H54 (cell line): ENCODE results near the gene ARMC7.

Experiments
- DNase-seq: peaks from one replicate; pipeline ENCODE4 v3.0.0; 2011; ENCODE audit warnings: low spot score, mixed read lengths; ENCODE audit not compliant: insufficient read length
- FAIRE-seq: peaks from 3 replicates; lab custom pipeline; 2011; peaks lifted over from hg19 to GRCh38; lab: Jason Lieb, UNC
- POLR2A ChIP-seq: IDR thresholded peaks from 2 replicates; pipeline ENCODE4 v1.6.1; 2011; ENCODE audit warnings: low read depth, mild to moderate bottlenecking, low read length

ARMC7 gene

DNA sequence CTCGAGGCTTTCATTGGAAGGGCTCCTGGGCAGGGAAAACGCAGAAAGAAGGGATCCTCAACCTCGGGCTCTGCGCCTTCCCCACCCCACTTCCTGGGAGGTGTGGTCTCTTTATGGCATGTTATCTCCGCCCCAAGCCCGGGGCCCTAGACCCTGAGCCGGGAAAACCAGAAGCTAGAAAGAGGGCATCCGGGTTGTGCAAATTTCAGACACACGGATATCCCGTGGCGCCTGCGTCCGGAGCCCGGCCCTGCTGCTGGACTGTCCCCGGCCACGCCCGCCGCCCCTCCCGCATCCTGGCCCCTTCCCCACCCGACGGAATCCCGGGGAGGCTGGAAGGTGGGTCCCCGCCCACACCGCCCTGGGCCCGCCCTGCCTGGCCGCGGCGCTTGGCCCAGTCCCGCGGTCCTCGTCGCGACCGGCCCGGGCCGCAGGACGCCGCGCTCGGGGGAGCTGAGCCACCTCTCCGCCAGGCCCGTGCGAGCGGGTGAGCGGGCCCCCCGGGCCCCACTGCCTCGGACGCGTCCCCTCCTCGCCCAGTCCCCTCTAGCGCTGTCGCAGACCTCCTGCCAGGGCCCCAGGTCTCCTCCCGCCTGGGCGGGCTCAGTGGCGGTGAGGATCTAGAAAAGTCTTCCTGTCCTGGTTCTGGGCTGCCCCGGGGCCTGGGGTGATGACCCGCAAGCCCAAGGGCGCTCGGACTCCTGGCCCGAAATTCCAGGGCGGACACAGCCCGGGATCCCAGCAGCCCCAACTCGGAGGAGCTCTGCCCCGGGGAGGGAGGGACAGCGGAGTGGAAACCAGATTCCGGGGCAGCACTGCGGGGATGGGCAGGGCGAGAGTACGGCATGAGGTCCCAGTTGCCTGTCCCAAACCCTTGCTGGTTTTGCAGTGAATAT lies 22.0 kb upstream of the ARMC7 start, which contains the start of gene SLC16A5:
Gene SLC16A5 (plus strand): TSS at position 397 of the 896 bp plus-strand sequence. CDS start 5,683 bp downstream, outside the sequence.
- FAIRE-seq (no peak), DNase-seq (no peak)
- TF ChIP-seq POLR2A: no peak

DNA sequence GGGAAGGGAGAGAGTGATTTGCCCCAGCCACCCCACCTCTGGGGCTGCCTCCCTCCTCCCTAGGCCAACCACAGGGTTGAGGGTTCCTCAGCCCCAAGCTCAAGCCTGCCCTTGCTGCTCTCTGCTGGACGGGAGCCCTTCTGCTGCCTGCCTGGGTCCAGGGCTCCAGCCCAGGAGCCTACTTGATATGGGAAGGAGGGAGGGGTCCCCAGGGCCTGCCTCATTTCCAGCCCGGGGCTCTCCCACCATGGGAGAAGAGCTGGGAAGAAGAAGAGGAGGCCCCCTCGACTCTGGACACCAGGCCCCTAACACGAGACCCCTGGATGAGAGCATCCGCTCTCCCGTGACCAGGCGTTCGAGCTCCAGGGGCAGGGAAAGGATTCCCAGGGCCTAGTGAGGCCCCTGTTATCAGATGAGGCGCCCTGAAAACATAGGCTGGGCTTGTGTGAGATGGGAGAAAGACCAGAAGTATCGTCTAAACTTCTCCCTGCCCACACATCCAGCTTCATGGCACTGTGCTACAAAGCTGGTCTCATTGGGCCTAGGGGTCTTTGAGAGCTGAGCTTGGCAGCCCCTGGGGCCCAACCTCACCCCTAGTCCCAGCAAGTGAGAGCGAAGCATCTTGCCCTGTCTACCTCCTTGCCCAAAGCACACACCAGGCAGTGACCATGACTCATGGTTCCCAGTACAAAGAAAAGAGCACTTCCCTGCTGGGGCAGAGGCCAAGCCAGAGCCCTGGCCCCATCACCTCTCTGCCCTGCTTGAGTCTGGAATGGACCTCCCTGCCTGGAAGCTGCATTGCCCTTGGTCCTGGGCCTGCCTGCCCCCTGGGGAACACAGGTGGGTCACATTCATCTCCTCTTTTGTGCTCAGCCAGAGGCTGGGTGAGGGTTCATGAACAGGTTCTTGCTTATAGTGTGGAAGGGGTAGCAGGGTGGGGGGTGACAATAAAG lies 21.0 kb upstream of the ARMC7 start:
- FAIRE-seq (peak; percentile 6), DNase-seq (peak; percentile 97)
- no peak for TF ChIP-seq POLR2A

DNA sequence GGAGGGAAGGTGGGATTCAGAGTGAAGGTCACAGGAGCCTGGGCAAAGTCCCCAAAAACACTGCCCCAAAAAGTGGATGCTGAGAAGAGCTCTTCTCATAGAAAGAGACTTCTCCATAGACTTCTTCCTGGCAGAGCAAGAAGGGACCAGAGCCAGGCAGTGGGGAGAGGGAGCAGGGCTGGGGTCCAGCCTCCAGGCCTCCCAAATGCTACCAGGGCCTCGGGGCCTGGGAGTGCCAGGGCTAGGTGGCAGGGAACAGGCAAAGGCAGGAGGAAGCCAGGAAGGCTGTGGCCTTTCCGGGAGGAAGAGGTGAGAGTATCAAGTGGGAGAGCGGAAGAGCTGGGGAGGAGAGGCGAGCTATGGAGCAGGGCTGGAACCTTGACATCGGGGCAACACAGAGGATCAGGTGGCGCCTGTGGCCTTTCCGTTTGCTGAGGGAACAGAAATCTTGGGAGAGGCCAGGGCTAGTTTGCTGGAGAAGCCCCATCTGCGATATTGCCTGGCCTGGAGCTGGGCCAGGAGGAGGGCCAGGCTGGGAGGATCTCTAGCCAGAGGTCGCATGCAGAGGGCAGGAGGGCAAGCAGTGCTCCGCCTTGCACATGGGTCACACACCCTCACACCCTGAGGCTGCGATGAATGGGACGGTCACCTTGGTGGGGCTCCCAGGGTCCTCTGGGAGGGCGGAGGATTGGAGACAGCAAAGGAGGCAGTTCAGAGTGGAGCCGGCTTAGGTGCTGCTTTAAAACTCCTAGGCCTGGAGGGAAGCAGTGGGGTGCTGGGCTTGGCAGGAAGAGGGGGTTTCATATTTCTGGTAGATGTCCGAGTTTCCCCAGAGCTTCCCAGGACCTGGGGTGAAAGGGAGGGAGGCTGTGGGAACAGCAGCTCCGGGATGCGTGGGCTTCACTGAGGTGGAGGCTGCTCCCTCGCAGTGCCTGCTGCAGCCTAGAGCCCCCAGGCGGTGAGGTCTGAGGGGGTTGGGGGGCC lies 18.6 kb upstream of the ARMC7 start:
- DNase-seq (no peak), FAIRE-seq (no peak)
- no peak for TF ChIP-seq POLR2A

DNA sequence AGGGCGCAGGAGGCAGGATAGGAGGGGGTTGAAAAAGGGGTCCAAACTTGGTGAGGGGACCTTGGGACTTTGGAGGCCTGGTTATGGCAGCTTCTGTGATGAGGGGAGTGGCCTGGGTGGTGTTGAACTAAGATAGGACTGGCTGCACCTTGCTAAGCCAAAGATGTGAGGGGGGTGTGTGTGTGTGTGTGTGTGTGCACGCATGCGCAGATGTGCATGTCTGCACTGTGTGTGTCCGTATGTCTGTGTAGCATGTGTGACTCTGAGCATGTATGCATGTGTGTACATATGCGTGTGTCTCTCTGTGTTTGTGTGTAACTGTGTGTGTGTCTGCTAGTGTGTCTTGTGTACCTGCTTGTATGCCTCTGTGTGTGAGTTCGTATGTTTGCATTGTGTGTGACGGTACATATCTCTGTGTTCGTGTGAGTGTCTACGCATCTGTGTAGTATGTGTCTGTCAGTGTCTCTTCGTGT lies 17.9 kb upstream of the ARMC7 start:
- TF ChIP-seq POLR2A: no peak
- DNase-seq (no peak), FAIRE-seq (no peak)

DNA sequence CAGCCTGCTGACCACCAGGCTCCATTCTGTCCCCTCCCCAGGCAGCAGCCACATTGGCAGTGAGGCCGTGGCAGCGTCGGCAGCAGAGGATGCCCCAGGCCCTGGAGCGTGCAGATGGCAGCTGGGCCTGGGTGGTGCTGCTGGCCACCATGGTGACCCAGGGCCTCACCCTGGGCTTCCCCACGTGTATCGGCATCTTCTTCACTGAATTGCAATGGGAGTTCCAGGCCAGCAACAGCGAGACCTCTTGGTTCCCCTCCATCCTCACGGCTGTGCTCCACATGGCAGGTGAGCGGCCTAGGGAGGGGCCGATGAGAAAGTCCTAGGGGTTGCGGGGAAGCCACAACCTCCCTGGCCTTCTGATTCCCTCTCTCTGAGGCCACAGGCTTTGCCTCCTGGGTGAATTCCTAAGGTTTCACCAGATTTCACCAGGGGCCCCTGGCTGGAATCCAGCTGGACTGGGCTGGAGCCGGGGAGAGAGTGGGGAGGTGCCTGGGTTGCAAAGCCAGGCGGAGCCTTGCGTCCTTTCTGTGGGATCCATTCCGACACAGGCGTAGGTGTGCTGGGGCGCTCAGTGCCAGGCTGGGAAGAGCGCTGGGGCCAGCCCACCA lies 16.1 kb upstream of the ARMC7 start:
- DNase-seq (no peak), FAIRE-seq (no peak)
- TF ChIP-seq POLR2A: no peak

DNA sequence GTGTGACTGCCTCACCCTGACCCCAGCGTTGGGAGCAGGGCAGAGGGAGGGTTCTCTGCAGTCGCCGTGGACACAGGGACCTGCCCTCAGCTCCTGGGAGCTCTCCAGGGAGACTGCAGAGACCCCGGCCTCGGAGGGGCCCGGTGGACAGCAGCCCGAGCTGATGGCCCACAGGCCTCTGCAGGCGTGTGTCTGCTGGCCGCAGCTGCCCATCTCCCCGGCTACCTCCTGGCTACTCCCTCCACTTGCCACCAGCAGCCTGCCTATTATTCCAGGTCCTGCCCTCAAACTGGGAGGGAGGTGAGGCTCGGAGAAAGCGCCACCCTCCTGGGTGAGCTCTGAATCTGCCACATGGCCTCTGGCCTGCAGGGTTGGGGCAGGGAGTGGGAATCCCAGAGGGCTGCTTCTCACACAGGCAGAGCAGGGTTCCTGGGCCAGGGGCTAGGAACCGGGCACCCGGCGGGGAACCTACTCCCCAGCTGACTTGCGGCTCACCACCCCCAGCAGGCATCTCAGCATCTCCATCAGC lies 14.8 kb upstream of the ARMC7 start:
- no peak for DNase-seq
- TF ChIP-seq POLR2A: no peak
- FAIRE-seq: no peak

DNA sequence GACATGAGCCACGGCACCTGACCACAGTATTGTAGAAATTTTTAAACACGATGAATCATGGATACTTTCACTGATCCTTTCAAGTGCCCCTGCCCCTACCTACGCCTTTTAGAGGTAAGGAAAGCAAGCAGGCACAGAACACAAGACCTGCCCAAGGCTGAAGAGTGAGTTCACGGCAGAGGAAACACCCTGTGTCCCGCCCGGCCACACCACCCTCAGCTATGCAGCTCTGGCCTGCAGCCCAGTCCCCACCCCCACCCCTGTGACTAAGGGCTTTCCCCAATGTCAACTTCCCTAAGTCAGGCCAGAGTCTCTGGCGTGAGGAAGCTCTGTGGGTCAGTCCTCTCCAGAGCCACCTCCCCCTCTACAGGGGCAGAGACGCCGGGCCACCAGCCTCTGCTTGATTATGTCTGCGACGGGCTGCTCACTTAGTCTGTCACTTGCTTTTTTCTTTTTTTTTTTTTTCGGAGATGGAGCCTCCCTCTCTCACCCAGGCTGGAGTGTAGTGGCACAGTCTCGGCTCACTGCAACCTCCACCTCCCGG lies 13.6 kb upstream of the ARMC7 start:
- FAIRE-seq (peak; percentile 52), DNase-seq (peak; percentile 95)

DNA sequence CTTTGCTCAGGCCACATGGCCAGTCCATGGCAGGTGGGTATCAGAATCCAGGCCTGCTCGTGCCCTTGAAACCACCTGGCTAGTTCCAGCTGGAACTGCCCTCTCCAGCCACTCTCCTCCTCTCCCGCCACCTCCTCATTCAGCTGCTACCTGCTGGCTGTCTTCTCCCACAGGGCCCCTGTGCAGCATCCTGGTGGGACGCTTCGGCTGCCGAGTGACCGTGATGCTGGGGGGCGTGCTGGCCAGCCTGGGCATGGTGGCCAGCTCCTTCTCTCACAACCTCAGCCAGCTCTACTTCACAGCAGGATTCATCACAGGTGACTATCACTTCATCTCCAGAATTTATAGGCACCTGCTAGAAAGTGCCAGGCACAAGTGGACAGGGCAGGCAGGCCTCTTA lies 11.9 kb upstream of the ARMC7 start:
- no peak for TF ChIP-seq POLR2A
- FAIRE-seq: no peak
- no peak for DNase-seq

More for the DNA sequence above, 13.6 kb upstream of the ARMC7 start:
- TF ChIP-seq POLR2A: no peak

DNA sequence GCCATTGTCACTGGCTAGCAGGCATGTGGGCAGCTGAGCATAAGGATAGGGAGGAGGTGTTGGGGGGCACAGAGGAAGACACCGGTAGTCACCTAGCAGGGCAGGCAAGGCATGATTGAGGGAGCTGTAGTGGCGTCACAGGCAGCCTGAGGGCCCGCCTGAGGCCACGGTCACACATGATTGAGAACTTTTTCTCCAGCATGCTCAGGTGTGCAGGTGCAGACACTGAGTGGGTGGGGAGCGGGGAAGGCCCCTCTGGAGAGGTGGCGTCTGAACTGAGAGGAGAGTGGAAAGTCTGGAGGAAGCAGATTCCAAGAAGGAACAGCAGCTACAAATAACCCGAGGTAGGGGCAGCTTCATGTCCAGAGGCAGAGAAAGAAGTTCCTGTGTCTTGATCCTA lies 10.9 kb upstream of the ARMC7 start:
- no peak for TF ChIP-seq POLR2A
- DNase-seq (no peak), FAIRE-seq (no peak)

DNA sequence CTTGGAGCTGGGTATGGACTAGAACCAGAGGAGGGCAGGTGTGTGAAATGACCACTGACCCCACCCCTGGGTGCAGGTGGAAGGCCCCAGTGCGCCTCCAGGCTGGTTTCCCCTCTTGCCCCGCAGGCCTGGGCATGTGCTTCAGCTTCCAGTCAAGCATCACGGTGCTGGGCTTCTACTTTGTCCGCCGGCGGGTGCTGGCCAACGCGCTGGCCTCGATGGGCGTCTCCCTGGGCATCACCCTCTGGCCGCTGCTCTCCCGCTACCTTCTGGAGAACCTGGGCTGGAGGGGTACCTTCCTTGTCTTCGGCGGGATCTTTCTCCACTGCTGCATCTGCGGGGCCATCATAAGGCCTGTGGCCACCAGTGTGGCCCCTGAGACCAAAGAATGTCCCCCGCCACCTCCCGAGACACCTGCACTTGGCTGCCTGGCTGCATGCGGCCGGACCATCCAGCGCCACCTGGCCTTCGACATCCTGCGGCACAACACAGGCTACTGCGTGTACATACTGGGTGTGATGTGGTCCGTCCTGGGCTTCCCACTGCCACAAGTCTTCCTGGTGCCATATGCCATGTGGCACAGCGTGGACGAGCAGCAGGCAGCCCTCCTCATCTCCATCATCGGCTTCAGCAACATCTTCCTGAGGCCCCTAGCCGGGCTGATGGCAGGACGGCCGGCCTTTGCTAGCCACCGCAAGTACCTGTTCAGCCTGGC lies 9.7 kb upstream of the ARMC7 start:
- no peak for TF ChIP-seq POLR2A
- FAIRE-seq: no peak
- no peak for DNase-seq

DNA sequence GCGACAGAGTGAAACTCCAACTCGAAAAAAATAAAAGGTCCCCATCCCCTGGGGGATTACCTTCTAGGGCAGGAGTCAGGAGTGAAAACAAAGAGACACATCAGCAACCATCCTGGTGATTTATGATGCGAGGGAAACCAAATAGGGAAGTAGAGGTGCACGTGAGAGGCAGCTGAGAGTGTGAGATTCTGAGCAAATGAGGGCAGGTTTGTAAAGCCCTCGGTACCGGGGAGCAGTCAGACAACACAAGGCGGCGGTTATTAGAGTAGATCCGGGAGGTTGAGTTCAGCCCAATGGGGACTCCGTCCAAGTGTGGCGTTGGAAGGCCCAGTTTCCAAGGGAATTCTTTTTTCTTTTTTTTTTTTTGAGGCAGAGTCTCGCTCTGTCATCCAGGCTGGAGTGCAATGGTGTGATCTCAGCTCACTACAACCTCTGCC lies 7.4 kb upstream of the ARMC7 start:
- no peak for FAIRE-seq
- TF ChIP-seq POLR2A: no peak
- DNase-seq: no peak
